ENCODE measurements around the gene LBR. TPM values are rescaled to one million over a fixed set of nuclear protein-coding genes. Genes with fewer than 3 reads are reported as not detected.

The LBR gene
- total and polyA plus RNA-seq, 9 donors: 22.4 to 60.9 (median 43.0) TPM

DNA sequence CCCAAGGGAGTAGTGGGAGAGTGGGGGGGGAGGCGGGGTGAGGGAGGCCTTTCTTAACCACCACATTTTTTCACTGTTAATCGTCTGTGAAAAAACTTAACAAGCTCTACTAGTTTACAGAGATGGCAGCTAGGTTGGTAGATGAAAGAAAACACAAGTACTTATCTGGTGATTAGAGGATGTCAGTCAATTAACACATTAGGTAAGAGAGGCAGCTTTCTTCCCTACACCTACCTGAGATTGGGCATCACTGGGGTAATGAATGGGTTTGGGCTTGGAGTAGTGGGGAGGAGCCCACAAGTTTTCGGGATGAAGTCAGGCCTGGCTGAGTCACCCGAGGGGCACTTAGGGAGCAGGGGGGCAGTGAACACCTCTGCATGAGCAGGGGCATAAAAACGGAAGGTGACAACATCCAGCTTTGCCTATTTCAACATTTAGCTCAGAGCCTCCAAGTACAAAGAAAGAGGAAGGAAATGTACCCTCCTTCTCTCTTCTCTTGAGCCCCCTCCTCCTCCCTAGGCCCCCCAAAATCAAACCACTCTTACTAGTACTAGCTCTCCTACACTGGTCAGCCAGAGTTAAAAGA lies 2.5 kb downstream of the LBR start:
- Histone ChIP-seq H3K4me3 (no peak overlapping the region), H3K27me3 (no peaks in the 10 kb centered on the region), H3K4me1 (ENCODE audit: insufficient read depth) (peaks cover 10% of the 10 kb centered on the region), H3K9me3 (no peaks in the 10 kb centered on the region), H3K27ac (no peak overlapping the region), H3K36me3 (no peaks in the 10 kb centered on the region)
- TF ChIP-seq, protein P1, sequence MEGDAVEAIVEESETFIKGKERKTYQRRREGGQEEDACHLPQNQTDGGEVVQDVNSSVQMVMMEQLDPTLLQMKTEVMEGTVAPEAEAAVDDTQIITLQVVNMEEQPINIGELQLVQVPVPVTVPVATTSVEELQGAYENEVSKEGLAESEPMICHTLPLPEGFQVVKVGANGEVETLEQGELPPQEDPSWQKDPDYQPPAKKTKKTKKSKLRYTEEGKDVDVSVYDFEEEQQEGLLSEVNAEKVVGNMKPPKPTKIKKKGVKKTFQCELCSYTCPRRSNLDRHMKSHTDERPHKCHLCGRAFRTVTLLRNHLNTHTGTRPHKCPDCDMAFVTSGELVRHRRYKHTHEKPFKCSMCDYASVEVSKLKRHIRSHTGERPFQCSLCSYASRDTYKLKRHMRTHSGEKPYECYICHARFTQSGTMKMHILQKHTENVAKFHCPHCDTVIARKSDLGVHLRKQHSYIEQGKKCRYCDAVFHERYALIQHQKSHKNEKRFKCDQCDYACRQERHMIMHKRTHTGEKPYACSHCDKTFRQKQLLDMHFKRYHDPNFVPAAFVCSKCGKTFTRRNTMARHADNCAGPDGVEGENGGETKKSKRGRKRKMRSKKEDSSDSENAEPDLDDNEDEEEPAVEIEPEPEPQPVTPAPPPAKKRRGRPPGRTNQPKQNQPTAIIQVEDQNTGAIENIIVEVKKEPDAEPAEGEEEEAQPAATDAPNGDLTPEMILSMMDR (IDR thresholded peaks at IDR 0.05): no peak
- no peak for TF ChIP-seq EP300 (IDR thresholded peaks at IDR 0.05)
- no peak for TF ChIP-seq POLR2A (IDR thresholded peaks at IDR 0.05)
- DNase-seq: no peak
- intact Hi-C loops (cut with DNase I): no loop called here
- WGBS, 3 donors: 50 to 67% (median 65%) methylated on average over 5 of the region's 5 CpGs

DNA sequence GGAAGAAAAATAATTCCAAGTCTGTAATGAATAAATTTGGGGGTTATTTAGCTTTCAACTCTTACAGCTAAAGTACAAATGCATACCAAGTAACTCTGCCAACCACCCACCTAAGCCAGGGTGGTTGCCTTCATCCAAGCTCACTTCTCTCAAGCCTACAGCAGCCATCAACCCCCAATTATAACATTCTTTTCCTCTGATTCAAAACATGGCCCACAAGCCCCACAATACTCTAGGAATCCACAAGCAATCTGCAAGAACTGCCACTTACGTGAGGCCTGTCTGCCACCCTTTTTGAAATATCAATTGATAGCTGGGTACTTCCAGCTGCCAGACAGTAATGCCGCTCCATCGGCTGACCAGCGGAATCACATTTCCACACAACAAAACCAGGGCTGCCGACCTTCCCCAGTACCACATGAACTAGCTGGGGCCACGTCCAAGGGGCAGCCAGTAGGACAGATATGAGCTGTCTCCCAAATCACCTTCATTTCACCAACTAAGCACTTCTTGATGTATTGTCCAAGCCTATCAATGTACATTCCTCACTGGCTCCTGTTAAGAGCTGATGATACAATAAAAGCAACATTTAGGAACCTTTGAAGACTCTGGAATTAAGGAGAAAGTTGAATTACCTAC lies 3.2 kb downstream of the LBR start:
- H3K27me3 ChIP-seq: no peaks in the 10 kb centered on the region
- DNase-seq: no peak
- 91 to 92% (median 92%) methylated on average over 6 of the region's 6 CpGs for WGBS, 3 donors
- H3K9me3 ChIP-seq: no peaks in the 10 kb centered on the region
- H3K36me3 ChIP-seq: no peaks in the 10 kb centered on the region
- H3K4me3 ChIP-seq: no peak overlapping the region
- H3K4me1 ChIP-seq (ENCODE audit: insufficient read depth): peaks cover 10% of the 10 kb centered on the region
- TF ChIP-seq, protein P1 (IDR thresholded peaks at IDR 0.05): no peak
- TF ChIP-seq POLR2A (IDR thresholded peaks at IDR 0.05) (no peak), EP300 (IDR thresholded peaks at IDR 0.05) (no peak)
- intact Hi-C loops (cut with DNase I): no loop called here
- no peak overlapping the region for H3K27ac ChIP-seq

- Histone ChIP-seq H3K27me3 (no peaks in the 10 kb centered on the region), H3K4me3 (no peak overlapping the region), H3K27ac (no peak overlapping the region), H3K36me3 (no peaks in the 10 kb centered on the region), H3K4me1 (ENCODE audit: insufficient read depth) (peaks cover 10% of the 10 kb centered on the region), H3K9me3 (no peaks in the 10 kb centered on the region)
- WGBS, 3 donors: 73 to 81% (median 74%) methylated on average over 2 of the region's 2 CpGs
- intact Hi-C loops (cut with DNase I): no loop called here
- DNase-seq: no peak
- TF ChIP-seq, protein P1 (IDR thresholded peaks at IDR 0.05): no peak
- TF ChIP-seq EP300 (IDR thresholded peaks at IDR 0.05) (no peak), POLR2A (IDR thresholded peaks at IDR 0.05) (no peak)
These were observed 4.4 kb downstream of the LBR start for GRCh38 chr1:225423518-225423855.

DNA sequence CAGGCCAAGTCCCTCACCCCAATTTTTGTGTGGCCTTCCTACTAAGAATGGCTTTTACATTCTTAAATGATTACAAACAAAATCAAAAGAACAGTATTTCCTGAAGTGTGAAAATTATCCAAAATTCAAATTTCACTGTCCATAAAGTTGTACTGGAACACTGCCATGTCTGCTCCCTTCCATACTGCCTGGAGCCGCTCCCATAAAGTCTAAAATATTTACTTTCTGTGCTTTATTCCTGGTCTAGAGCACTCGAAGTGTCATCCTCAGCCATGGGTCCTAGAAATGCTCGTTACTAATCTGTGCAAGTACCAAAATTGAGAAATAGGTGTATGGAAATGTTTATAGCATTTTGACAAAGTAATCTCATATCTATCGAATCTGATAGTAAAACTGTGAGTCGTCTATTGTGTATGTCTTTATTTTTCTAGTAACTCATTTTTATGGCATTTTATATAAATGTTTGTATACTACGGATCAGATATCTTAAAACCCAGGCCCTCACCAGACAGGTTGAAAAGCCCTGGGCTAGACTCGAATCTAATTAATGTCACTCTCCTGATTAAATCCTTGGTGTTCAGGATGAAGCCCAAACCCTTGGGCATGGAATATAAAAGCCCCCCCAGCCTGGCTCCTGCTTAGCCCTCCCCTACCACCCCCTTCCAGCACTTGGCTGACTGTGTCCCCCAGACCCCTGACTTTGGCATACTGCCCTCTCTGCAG lies 4.9 kb downstream of the LBR start:
- Histone ChIP-seq H3K36me3 (no peaks in the 10 kb centered on the region), H3K27me3 (no peaks in the 10 kb centered on the region), H3K9me3 (no peaks in the 10 kb centered on the region), H3K4me1 (ENCODE audit: insufficient read depth) (peaks cover 10% of the 10 kb centered on the region), H3K4me3 (no peak overlapping the region), H3K27ac (no peak overlapping the region)
- intact Hi-C loops (cut with DNase I): no loop called here
- DNase-seq: no peak
- TF ChIP-seq, protein P1 (IDR thresholded peaks at IDR 0.05): no peak
- TF ChIP-seq POLR2A (IDR thresholded peaks at IDR 0.05): no peak
- TF ChIP-seq EP300 (IDR thresholded peaks at IDR 0.05): no peak
- 70 to 84% (median 75%) methylated on average over 7 of the region's 7 CpGs for WGBS, 3 donors

All from ovary (tissue), 9 donors.